ENCODE data around the gene CCDC60.
A peak's percentile ranks its signal among the peaks of the same experiment; 100 is the strongest.
"Not testable (repeated sequence)": the region's sequence is repeated elsewhere in the genome, so short reads cannot be mapped to it uniquely, and the experiment has no call there.

The CCDC60 gene

DNA sequence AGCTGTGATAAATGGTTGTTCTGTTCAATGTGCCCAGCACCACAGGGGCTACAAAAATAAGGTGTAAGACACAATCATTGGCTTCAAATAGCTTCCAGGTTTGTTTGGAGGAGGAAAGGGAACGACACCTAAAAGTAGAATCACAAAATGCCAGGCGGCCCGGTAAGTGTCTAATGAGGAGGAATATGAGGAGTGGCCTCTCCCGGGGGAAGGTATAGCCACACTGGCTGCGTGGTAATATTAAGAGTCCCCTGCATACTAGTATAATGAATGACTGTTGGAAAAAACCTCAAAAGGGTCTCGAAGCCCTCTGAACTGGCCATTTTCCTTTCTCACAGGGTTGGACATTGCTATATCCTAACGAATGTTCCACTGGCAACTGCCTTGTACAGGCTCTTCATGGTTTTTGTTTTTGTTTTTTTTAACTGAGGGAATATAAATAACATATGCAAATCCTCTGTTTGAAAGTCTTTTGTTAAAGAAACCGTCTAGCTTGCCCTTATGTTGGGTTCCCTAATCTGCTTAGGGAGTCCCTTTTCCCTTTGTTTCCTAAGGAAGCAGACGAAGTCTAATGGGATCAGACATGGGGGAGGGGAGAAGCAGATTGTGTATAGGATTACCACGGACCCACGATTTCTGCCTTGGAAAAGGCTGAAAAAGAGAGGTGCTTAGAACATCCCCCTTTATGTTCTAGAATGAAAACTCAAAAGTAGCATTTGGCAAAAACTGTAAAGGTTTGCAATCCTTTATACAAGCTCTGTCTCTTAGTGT, 4.2 kb downstream of the CCDC60 start:
- no peak for DNase-seq

GRCh38 chr12:119340578-119340977, 6.0 kb downstream of the CCDC60 start:
- DNase-seq, result no peak

DNA sequence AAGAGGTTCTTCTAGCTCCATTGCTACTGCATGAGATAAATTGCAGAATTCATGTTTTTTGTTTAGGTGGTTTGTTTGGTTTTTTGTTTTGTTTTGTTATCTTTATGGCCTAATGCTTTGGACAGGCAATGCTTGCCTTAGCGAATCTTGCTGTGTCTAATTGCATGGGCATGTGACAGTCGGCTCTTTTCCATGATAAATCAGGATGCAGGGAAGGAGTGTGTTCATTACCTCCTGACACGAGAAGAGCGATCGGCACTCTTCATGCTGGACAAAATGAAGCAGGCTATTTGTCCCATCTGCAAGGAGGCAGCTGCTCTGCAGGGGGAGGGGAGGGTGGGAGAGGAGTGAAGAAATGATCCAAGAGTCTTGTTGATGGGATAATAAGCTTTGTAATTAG, 6.5 kb downstream of the CCDC60 start:
- DNase-seq, result no peak

DNA sequence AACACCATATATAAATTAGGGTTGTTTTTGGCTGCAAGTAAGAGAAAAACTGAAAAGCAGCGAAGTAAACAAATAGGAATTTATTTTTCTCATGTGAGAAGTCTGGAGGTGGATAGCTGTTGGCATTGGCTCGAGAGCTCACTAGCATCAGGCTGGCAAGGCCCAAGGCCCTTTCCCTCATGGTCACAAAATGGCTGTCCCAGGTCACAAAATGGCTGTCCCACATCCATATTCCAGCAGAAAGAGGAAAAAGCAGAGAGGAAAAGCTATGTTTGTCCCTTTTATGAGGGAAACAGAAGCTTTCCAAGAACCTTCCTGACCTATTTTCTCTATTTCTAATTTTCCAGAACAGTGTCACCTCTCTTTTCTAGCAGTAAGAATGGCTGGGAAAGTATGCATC, 7.5 kb downstream of the CCDC60 start:
- no peak for DNase-seq

DNA sequence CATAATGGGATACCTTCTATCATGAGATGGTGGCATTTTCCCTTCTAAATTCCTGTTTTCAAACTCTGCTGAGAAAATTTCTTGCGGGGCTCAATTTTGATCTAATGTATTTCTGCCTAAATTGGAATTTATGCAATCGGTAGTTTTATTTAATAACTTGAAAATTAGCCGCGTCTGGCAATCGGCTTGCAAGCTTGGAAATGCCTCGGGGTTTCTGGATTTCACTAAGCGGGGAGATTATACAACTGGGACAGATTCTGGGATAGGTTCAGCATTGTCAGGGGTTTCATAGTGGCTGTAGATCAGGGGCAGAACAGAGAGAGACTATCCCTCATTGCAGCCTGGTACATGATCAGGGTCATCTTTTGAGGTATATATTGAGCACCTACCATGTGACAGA, 8.6 kb downstream of the CCDC60 start:
- no peak for DNase-seq

DNA sequence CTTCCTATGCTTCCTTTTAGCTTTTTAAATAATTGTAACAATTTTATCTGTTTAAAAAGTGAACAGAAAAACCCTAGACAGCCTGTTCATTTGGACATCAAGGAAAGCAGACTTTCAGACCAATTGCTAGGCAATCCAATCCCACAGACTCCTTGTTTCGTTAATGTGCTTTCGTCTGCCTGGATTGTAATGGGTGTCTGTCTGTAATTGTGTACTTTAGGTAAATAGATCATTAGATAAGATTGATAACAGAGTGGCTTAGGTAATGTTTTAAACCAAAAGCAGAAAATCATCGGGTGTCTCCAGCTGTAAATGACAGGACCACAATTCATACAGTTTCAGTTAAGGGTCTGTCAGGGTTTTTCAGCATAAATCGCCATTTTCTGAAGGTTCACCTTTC, 19.6 kb downstream of the CCDC60 start:
- no peak for DNase-seq

- not testable (repeated sequence) for DNase-seq
Measured at GRCh38 chr12:119360366-119360765, 25.8 kb downstream of the CCDC60 start.

GRCh38 chr12:119363037-119363436, 28.5 kb downstream of the CCDC60 start:
- DNase-seq, result no peak

GRCh38 chr12:119363490-119363889, 29.0 kb downstream of the CCDC60 start:
- no peak for DNase-seq

GRCh38 chr12:119365451-119365850, 30.9 kb downstream of the CCDC60 start:
- no peak for DNase-seq

- no peak for DNase-seq
Measured at GRCh38 chr12:119366007-119366406, 31.5 kb downstream of the CCDC60 start.

DNA sequence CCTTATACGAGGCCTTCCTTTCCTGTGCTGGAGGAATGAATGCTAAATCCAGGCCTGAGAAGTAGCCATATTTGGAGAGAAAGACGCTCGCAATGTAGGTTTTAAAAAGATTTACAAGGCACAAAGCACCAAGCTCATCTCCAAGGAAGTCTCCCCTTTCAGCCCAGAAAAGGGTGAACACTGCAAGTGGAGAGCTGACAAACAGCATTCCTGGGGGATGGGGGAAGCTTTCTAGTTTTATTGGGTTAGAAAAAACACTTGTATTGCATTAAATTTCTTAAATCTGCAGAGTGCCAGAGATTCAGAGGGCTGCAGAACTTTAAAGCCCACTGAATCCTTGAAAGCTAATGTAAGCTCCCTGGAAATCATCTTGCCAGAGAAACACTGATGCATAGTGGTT, 34.6 kb downstream of the CCDC60 start:
- DNase-seq, result no peak

DNA sequence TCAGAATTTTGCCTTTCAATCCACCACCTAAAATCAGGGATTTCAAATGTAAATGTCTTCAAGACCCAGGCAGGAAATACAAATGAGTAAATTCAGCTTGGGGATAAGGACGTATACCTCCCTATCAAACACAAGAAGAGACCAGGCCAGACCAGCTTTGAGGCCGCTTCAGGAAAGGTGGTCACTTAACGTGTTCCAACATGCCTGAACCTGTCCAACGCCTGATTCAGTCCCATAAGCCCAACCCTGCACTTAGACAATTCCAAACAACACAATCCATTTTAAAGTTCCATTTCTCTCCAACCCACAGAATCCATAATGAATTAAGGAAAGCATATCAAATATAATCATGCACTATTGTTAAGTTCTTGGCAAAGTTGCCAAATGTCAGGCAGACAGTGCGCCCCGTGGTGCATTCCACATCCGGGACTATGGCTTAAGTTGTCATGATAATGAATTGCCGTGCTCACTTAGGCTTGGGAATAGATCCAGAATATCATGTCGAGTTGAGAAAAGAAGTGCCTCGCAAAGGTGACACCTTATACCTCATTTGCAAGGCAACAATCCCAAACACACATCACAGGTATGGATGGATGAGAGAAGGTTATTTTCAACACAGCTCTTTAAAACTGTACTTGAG, 35.5 kb downstream of the CCDC60 start:
- no peak for DNase-seq

DNA sequence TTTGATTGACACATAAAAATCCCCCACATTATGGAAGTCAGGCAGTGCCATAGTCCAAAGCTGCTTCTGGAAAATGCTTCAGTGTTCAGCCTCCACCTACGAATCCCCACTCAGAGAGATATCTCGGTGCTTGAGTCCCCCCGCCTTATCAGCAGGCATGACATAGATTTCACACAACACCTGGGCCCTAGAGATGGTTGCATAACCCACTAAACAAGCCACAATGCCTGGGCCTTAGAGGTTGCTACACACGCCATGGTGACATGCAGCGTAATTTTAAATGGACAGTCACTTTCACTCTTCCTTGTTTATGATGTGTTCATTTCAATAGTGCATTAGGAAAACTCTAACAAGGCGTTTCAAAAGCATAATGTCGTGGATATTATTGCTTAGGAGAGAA, 38.0 kb downstream of the CCDC60 start:
- DNase-seq, result no peak

DNA sequence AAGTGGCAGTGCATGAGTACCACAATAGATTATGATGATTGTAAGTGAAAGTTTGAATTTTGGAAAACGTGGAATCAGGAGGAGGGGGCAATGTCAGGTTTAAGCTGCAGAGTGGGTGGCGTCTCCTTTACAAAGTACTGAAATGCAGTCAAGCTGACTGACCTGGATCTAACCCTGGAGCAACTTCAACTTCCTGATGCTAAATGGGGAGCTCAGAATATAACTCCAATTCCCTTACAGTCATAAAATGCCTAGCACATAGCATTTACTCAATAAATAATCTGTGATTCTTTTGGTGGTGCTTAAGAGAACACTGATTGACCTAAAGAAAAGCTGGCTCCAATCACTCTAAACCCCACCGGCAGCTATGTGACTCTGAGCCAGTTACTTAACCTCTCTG, 38.5 kb downstream of the CCDC60 start:
- DNase-seq, result no peak

DNA sequence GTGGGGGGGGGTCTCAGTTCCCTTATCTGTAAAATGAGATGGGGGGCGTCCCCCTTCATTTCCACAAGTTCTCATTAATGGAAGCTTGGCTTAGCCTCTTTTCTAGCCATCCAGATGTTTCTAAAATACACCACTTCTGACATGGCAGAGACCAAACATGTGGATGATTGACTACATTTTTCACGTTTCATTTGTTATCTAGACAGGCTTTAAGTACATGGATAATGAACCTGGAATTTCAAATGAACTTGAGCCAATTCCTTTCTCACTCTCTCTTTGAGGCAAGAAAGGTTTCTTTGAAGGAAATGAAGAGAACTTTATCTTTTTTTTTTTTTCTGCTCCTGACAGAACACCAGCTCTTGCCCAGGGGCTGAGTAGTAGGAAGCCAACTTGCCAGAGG, 39.1 kb downstream of the CCDC60 start:
- DNase-seq, result no peak

DNA sequence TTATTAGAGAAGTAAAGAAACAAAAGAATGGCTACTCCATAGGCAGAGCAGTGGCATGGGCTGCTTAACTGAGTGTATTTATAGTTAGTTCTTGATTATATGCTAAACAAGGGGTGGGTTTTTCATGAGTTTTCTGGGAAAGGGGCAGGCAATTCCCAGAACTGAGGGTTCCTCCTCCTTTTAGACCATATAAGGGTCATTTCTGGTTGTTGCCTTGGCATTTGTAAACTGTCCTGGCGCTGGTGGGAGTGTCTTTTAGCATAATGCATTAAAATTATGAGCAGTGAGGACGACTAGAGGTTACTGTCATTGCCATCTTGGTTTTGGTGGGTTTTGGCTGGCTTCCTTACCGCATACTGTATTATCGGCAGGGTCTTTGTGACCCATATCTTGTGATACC, 40.1 kb downstream of the CCDC60 start:
- DNase-seq, result no peak

GRCh38 chr12:119375075-119375882, 40.8 kb downstream of the CCDC60 start:
- DNase-seq, result peak; percentile 2

DNA sequence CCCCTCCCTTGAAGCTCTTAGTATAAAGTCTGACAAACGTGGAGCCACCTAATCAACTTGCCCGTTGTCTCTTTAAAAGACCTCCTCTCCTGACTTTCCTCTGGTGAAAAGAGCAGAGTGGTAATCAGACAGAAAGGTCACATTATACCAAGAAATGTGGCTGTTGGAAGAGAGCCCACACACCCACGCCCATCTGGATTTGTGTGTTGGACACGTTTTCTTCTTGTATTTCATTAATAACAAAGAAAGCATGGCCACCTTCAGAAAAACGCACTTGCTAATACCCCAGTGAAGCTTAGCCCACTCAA, 41.3 kb downstream of the CCDC60 start:
- DNase-seq, result no peak

- no peak for DNase-seq
Measured at GRCh38 chr12:119378903-119379302, 44.4 kb downstream of the CCDC60 start.

DNA sequence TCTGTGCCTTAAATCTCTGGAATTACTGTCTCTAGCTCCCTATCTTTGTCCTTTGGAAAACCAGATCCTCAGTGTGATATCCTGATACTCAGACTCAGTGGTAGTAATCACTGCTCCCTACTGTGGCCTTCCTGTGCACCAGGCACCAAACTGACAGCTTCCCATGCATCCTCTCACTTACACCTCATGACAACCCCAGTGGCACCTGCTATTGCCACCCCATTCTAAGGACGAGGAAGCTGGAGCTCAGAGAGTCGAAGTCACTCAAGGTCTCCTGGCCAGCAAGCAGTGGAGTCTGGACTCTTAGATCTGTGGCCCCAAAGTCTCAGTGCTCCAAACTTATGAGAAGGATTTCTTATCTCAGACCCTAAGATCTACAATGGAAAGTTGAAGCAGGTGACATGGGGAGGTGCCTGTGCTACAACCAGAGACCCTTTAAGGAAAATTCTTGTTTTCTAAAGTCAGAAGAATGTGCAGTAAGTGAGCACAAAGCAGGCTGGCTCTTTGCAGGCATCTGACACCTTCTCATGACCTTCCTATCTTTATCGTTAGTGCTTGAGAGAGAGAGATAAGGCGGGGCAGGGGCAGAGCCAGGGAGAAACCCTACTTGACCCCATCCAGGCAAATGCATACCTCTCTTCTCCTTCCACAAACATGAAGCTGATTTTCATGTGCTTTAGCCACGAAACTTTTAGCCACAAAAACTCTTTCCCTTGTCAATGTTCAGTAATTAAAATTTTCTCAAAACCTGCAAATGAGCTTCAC, 47.1 kb downstream of the CCDC60 start:
- no peak for DNase-seq

- DNase-seq, result no peak
Measured at GRCh38 chr12:119383206-119383605, 48.7 kb downstream of the CCDC60 start.

GRCh38 chr12:119384340-119384739, 49.8 kb downstream of the CCDC60 start:
- no peak for DNase-seq
